ENCODE results near the gene RIMS4. TPM values are rescaled to one million over a fixed set of nuclear protein-coding genes. Genes with fewer than 3 reads are reported as not detected.

The RIMS4 gene
- polyA plus RNA-seq, 3 donors from 2014 or later, result not detected

GRCh38 chr20:44796758-44797457 is 13.4 kb downstream of the RIMS4 start:
- Mint-ChIP-seq H3K9me3 (no peaks in the 10 kb centered on the region), H3K27ac (no peak overlapping the region), H3K36me3 (no peaks in the 10 kb centered on the region), H3K4me1 (no peaks in the 10 kb centered on the region), H3K27me3 (ENCODE audit: low read depth in 3 of 3) (peaks cover 0 to 6% (median 3%) of the 10 kb centered on the region in 3 donors), H3K4me3 (no peak overlapping the region)
- DNase-seq, result no peak

- no peak overlapping the region for H3K4me3 Mint-ChIP-seq
- H3K36me3 Mint-ChIP-seq, result no peaks in the 10 kb centered on the region
- no peaks in the 10 kb centered on the region for H3K4me1 Mint-ChIP-seq
- no peak for DNase-seq
- H3K27me3 Mint-ChIP-seq (ENCODE audit: low read depth in 3 of 3), result peaks cover 2 to 6% (median 3%) of the 10 kb centered on the region in 3 donors
- no peak overlapping the region for H3K27ac Mint-ChIP-seq
- no peaks in the 10 kb centered on the region for H3K9me3 Mint-ChIP-seq
These were observed 14.0 kb downstream of the RIMS4 start for GRCh38 chr20:44796311-44796710.

DNA sequence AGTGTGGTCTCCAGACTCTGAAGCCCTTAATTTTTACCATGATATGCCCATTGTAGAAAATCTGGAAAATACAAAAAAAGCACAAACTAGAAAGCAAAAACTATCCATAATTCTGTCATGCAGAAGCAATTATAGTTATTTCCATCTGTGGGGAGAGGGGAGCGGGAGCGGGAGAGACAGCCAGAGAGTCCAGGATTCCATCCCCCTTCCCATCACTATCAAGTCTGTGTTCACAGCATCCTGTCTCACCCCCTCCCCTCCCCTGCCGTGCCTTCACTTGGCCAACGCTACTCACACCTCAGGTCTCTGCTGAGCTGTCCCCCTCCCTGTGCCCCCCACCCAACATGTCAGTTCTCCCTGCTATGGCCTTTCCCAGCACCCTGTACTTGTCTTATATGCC is 14.5 kb downstream of the RIMS4 start:
- Mint-ChIP-seq H3K4me3 (no peak overlapping the region), H3K36me3 (no peaks in the 10 kb centered on the region), H3K4me1 (no peaks in the 10 kb centered on the region), H3K27me3 (ENCODE audit: low read depth in 3 of 3) (peaks cover 2 to 6% (median 3%) of the 10 kb centered on the region in 3 donors), H3K27ac (no peak overlapping the region), H3K9me3 (no peaks in the 10 kb centered on the region)
- DNase-seq, result no peak

- H3K4me1 Mint-ChIP-seq, result no peaks in the 10 kb centered on the region
- H3K27me3 Mint-ChIP-seq (ENCODE audit: low read depth in 3 of 3), result peaks cover 2 to 5% (median 3%) of the 10 kb centered on the region in 3 donors
- no peaks in the 10 kb centered on the region for H3K36me3 Mint-ChIP-seq
- H3K9me3 Mint-ChIP-seq, result no peaks in the 10 kb centered on the region
- DNase-seq, result no peak
- no peak overlapping the region for H3K4me3 Mint-ChIP-seq
- H3K27ac Mint-ChIP-seq, result no peak overlapping the region
These were observed 17.6 kb downstream of the RIMS4 start for GRCh38 chr20:44792796-44793195.

DNA sequence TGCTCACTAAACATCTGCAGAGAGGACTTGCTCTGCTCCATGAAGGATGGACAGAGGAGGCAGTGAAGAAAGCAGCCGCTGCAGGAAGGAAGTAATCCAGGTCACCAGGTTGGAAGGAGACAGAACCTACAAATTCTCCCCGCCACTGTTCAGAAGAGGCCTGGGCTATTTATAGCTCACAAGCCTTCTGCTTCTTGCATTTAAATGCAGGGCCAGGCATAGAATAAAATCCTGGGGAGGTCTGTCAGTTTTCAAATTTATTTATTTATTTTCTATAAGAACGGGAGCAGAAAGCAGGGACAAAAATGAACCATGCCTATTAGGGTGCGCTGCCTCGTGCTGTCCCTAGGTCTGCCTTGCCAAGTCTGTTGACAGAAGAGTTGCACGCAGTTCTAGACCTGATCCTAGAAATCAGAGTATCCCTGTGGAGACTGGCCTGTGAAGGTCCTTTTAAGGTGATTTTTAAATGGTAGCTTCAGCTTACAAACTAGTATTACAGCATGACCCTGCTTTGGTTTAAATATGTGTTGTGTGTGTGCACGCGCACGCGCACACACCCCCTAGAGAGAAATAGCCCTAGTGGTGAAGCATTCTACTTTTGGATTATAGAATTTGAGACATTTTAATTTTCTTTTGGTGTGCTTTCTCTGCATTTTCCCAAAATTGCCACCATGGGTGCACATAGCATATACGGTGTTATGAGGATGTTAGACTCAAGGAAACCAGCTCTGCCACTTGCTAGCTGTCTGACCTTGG is 19.5 kb downstream of the RIMS4 start:
- H3K36me3 Mint-ChIP-seq, result no peaks in the 10 kb centered on the region

GRCh38 chr20:44788706-44789456 is 21.5 kb downstream of the RIMS4 start:
- H3K9me3 Mint-ChIP-seq, result no peaks in the 10 kb centered on the region
- no peak overlapping the region for H3K27ac Mint-ChIP-seq
- no peak overlapping the region for H3K4me3 Mint-ChIP-seq
- DNase-seq, result no peak
- no peaks in the 10 kb centered on the region for H3K36me3 Mint-ChIP-seq
- no peaks in the 10 kb centered on the region for H3K4me1 Mint-ChIP-seq
- H3K27me3 Mint-ChIP-seq (ENCODE audit: low read depth in 3 of 3), result peaks cover 2 to 7% (median 4%) of the 10 kb centered on the region in 3 donors

More for the DNA sequence above, 19.5 kb downstream of the RIMS4 start:
- no peaks in the 10 kb centered on the region for H3K9me3 Mint-ChIP-seq
- H3K4me3 Mint-ChIP-seq, result no peak overlapping the region
- no peaks in the 10 kb centered on the region for H3K4me1 Mint-ChIP-seq
- no peak for DNase-seq
- no peak overlapping the region for H3K27ac Mint-ChIP-seq
- H3K27me3 Mint-ChIP-seq (ENCODE audit: low read depth in 3 of 3), result peaks cover 0 to 7% (median 4%) of the 10 kb centered on the region in 3 donors

DNA sequence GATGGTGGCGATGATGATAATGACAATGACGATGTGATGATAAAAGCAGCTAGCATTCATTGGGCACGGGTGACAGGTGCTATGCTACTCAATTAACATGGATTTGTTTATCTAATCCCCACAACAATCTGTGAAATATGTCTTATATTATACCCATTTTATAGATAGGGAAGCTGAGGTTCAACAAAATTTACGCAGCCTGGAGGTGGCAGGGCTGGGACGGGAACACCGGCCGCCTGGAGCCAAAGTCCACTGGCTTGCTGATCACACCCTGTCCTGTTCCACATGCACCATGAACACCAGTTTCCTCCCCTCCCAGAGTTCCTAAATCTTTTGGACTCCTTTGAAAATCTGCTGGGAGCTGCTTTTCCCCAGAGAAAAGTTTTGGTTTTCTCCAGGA is 23.0 kb downstream of the RIMS4 start:
- H3K4me3 Mint-ChIP-seq, result no peak overlapping the region

GRCh38 chr20:44785768-44786167 is 24.6 kb downstream of the RIMS4 start:
- Mint-ChIP-seq H3K4me1 (no peaks in the 10 kb centered on the region), H3K4me3 (no peak overlapping the region), H3K9me3 (no peaks in the 10 kb centered on the region), H3K36me3 (no peaks in the 10 kb centered on the region), H3K27me3 (ENCODE audit: low read depth in 3 of 3) (peaks cover 5 to 7% (median 5%) of the 10 kb centered on the region in 3 donors), H3K27ac (no peak overlapping the region)
- DNase-seq, result no peak

More for the DNA sequence above, 23.0 kb downstream of the RIMS4 start:
- no peaks in the 10 kb centered on the region for H3K9me3 Mint-ChIP-seq
- H3K27me3 Mint-ChIP-seq (ENCODE audit: low read depth in 3 of 3), result peaks cover 4 to 7% (median 5%) of the 10 kb centered on the region in 3 donors
- DNase-seq, result no peak
- no peaks in the 10 kb centered on the region for H3K36me3 Mint-ChIP-seq
- no peak overlapping the region for H3K27ac Mint-ChIP-seq
- H3K4me1 Mint-ChIP-seq, result no peaks in the 10 kb centered on the region

GRCh38 chr20:44784688-44785087 is 25.7 kb downstream of the RIMS4 start:
- no peak for DNase-seq
- H3K4me1 Mint-ChIP-seq, result no peaks in the 10 kb centered on the region
- no peak overlapping the region for H3K27ac Mint-ChIP-seq
- H3K4me3 Mint-ChIP-seq, result no peak overlapping the region
- H3K9me3 Mint-ChIP-seq, result no peaks in the 10 kb centered on the region
- peaks cover 5 to 7% (median 5%) of the 10 kb centered on the region in 3 donors for H3K27me3 Mint-ChIP-seq (ENCODE audit: low read depth in 3 of 3)
- H3K36me3 Mint-ChIP-seq, result no peaks in the 10 kb centered on the region

- H3K4me3 Mint-ChIP-seq, result no peak overlapping the region
- H3K36me3 Mint-ChIP-seq, result no peaks in the 10 kb centered on the region
- H3K27ac Mint-ChIP-seq, result no peak overlapping the region
- H3K9me3 Mint-ChIP-seq, result no peaks in the 10 kb centered on the region
- DNase-seq, result no peak
- no peaks in the 10 kb centered on the region for H3K4me1 Mint-ChIP-seq
- H3K27me3 Mint-ChIP-seq (ENCODE audit: low read depth in 3 of 3), result peaks cover 3 to 7% (median 5%) of the 10 kb centered on the region in 3 donors
These were observed 28.6 kb downstream of the RIMS4 start for GRCh38 chr20:44781791-44782190.

DNA sequence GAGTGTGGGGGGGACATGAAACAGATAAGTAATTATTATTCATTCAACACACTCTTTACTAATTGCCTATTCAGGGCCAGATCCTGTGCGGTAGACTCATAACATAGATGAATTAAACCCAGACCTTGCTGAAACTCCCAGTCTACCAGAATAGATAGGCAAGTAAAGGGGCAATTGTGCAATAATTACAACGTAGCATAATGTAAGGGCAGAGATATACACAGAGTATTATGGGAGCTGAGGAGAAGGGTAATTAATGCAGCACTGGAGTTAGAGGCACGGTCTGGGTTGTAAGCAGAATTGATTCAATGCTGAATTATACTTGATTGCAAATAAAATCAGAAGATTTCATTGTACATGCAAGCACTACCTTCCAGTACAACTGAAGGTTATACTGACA is 29.2 kb downstream of the RIMS4 start:
- H3K27me3 Mint-ChIP-seq (ENCODE audit: low read depth in 3 of 3), result peaks cover 0 to 7% (median 5%) of the 10 kb centered on the region in 3 donors
- H3K4me1 Mint-ChIP-seq, result no peaks in the 10 kb centered on the region
- no peak overlapping the region for H3K4me3 Mint-ChIP-seq
- no peaks in the 10 kb centered on the region for H3K9me3 Mint-ChIP-seq
- no peak overlapping the region for H3K27ac Mint-ChIP-seq
- no peaks in the 10 kb centered on the region for H3K36me3 Mint-ChIP-seq
- DNase-seq, result no peak

DNA sequence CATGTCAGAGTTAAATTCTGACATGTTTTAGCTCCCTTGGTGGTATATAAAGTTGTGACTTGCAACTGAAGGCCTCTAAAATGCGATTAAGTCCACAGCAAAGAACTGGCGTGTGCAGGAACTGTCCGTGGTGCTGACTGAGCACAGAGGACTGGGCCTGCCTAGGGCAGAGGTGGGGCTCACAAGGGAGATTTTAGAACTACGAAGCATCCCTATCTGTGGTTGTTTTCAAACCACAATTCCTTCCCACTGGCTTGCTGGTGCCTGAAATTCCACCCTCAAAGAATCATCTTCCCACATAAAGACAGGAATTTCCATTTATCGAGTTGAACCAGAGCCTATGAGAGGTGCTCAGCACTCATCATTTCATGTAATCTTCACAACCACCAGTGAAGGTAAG is 30.1 kb downstream of the RIMS4 start:
- peak in 2 of 3 donors; percentile 15 to 31 for DNase-seq
- Mint-ChIP-seq H3K27me3 (ENCODE audit: low read depth in 3 of 3) (peaks cover 0 to 7% (median 5%) of the 10 kb centered on the region in 3 donors), H3K27ac (no peak overlapping the region), H3K4me1 (no peaks in the 10 kb centered on the region), H3K4me3 (no peak overlapping the region), H3K9me3 (no peaks in the 10 kb centered on the region), H3K36me3 (no peaks in the 10 kb centered on the region)

GRCh38 chr20:44776980-44777379 is 33.4 kb downstream of the RIMS4 start:
- peaks cover 0 to 3% (median 2%) of the 10 kb centered on the region in 3 donors for H3K27me3 Mint-ChIP-seq (ENCODE audit: low read depth in 3 of 3)
- no peaks in the 10 kb centered on the region for H3K36me3 Mint-ChIP-seq
- no peaks in the 10 kb centered on the region for H3K9me3 Mint-ChIP-seq
- no peak overlapping the region for H3K27ac Mint-ChIP-seq
- no peak for DNase-seq
- H3K4me1 Mint-ChIP-seq, result no peaks in the 10 kb centered on the region
- no peak overlapping the region for H3K4me3 Mint-ChIP-seq
